AG09319 (cell line): ENCODE measurements around the gene CYYR1.

Experiments
- DNase-seq: peaks from one replicate; pipeline ENCODE4 v3.0.0-alpha.2; 2010; ENCODE audit warnings: low read depth; ENCODE audit errors: extremely low read depth
- CTCF ChIP-seq: IDR thresholded peaks from 2 replicates; pipeline ENCODE4 v1.5.1; 2011; ENCODE audit warnings: low read depth, mild to moderate bottlenecking, inconsistent platforms, low read length, moderate library complexity

CYYR1 gene

DNA sequence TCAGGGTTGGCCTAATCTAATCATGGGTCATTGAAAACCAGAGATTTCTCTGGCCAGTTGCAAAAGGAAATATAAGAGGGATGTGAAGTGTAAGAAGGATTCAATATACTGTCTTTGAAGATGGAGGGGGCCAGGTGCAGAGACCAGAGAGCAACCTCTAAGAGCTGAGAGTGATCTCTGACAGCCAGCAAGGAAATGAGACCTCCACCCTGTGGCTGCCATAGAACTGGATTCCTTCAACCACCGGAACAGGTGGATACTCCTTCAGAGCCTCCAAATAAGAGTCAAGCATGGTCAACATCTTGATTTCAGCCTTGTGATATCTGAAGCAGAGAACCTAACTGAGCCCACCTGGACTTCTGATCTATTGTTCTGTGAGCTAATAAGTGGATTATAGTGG is 128.4 kb downstream of the CYYR1 start:
- no peak for TF ChIP-seq CTCF
- DNase-seq, result no peak

DNA sequence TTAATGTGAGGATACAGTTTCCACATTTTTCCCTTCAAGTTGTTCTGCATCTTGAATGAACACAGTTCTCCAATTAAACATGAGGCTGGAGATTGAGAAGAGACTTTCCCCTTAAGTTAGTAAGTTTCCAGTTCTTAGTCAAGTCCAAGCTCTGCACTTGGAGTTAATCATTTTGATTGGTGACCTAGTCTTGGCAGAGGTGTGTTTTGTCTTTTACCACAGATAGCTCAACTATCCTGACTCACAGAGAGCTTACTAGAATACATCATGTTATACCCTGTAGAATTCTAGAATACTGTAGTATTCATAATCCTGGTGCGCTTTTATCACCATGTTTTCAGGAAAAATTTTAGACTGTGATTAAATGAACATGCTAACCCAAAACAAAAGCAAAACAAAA is 129.2 kb downstream of the CYYR1 start:
- no peak for TF ChIP-seq CTCF
- DNase-seq, result no peak

DNA sequence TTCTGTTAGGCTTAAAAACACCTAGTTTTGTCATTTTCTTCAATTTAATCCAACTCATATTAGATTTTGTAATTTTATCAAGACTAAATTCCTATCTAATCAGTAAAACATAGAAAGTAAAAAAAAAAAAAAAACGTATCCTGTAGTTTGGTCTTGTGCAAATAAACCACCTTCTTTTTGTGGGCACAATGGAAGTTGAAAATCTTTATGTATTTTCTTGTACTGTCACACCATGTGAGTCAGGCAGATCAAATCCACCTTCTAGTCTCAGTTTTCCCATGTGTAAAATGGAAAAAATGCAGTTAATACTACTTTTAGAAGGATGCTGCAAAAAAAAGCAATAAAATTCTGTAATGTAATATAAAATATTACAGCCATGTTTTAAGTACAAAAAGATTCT is 129.8 kb downstream of the CYYR1 start:
- DNase-seq, result no peak
- TF ChIP-seq CTCF, result no peak

- no peak for TF ChIP-seq CTCF
- DNase-seq, result no peak
Observed at GRCh38 chr21:26441149-26441548, 131.9 kb downstream of the CYYR1 start.

DNA sequence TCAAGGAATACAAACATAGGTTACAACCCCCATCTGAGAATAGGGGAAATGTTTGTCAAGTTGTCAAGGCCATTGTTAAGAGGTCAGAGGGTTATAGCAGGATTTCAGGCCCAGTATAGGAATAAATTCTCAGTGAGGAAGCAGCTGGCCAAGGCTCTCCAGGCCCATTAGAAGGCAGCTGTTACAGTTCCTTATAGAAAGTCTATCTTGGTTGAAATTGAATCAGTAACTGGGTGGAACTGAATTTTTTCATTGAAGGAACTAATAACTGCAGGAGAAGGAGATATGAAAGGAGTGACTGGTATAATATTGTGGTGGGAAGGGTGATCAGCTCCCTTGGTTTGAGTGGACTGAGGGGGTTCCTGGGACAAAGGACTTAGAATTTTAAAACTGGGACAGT is 134.1 kb downstream of the CYYR1 start:
- DNase-seq, result no peak
- TF ChIP-seq CTCF, result no peak

DNA sequence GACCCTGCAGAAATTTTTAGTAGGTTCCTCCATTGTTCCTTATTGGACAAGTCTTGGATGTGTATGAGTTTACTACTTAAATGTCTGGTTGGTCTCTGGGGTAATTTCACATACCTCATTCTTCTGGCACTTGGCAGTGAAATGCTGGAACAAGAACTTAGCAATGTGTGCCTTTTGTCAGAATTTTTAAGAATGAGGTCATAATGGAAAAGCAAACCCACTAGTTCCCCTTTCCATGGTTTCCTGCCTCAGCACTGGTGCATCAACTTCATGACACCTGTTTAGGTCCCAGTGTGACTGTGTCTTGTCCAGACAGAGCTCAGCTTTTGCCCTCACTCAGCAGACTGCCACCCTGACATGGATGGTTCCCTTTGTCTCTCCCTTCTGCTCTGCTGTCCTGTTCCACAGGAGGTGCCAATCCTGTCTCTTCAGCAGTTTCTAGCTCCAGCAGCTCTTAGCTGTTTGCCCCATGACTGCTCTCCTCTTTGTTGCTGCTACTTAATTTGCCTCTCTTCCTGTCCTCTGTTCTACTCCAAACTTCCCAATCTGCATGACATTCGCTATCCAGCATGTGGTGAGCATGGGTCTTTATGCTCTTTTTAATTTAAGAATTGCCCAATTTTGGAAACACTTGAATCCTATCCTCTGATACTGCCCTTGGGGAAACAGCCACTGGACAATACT is 135.6 kb downstream of the CYYR1 start:
- DNase-seq, result no peak
- no peak for TF ChIP-seq CTCF

DNA sequence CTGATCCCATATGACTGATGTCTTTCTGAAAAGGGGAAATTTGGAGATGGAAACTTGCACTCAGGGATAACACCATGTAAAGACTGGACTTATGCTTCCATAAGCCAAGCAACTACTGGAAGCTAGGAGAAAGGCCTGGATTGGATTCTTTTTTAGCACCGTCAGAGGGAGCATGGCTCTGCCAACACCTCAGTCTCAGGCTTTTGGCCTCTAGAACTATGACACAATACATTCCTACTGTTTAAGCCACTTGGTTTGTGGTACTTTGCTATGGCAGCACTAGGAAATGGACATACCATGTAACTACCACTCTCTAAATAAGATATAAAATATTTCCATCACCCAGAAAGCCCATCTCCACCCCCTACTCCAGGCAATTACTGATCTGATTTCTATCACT is 139.7 kb downstream of the CYYR1 start:
- TF ChIP-seq CTCF, result no peak
- DNase-seq, result no peak
